Dendritic cell treated with granulocyte-macrophage colony-stimulating factor and Interleukin-4, amounts not matched to agents 40 ng/mL and 50 ng/mL, for 4 days (primary cell): Measurements from ENCODE around the gene NLGN1.

ENCODE experiments used
- H3K27ac Mint-ChIP-seq: one replicate; pipeline ENCODE4 v1.8.0; 2022; ENCODE audit warnings: mild to moderate bottlenecking, mixed read lengths
- H3K27me3 Mint-ChIP-seq: one replicate; pipeline ENCODE4 v1.8.0; 2022; ENCODE audit warnings: mild to moderate bottlenecking, mixed read lengths
- H3K36me3 Mint-ChIP-seq: one replicate; pipeline ENCODE4 v1.8.0; 2022; ENCODE audit warnings: low read depth, mixed read lengths
- H3K4me1 Mint-ChIP-seq: one replicate; pipeline ENCODE4 v1.8.0; 2022; ENCODE audit warnings: low read depth, mixed read lengths
- H3K4me3 Mint-ChIP-seq: one replicate; pipeline ENCODE4 v1.8.0; 2022; ENCODE audit warnings: mild to moderate bottlenecking, moderate library complexity, mixed read lengths
- H3K9me3 Mint-ChIP-seq: one replicate; pipeline ENCODE4 v1.8.0; 2022; ENCODE audit warnings: mixed read lengths
- intact Hi-C: fragments of 100-400 bp; cut with micrococcal nuclease; formaldehyde crosslinking; loops from one replicate; pipeline ENCODE4 v1.15.0; 2022

NLGN1 gene

GRCh38 chr3:173870976-173871375 lies 473.4 kb downstream of the NLGN1 start:
- Mint-ChIP-seq H3K27me3 (no peaks in the 10 kb centered on the region), H3K4me3 (no peak overlapping the region), H3K4me1 (no peaks in the 10 kb centered on the region), H3K36me3 (no peaks in the 10 kb centered on the region), H3K27ac (no peak overlapping the region), H3K9me3 (no peaks in the 10 kb centered on the region)
- intact Hi-C loops = no loop called here

- Mint-ChIP-seq H3K27ac (no peak overlapping the region), H3K4me1 (no peaks in the 10 kb centered on the region), H3K4me3 (no peak overlapping the region), H3K9me3 (no peaks in the 10 kb centered on the region), H3K27me3 (no peaks in the 10 kb centered on the region), H3K36me3 (no peaks in the 10 kb centered on the region)
- intact Hi-C loops = no loop called here
Measured at GRCh38 chr3:173875790-173876189, 478.2 kb downstream of the NLGN1 start.

- Mint-ChIP-seq H3K27ac (no peak overlapping the region), H3K27me3 (no peaks in the 10 kb centered on the region), H3K36me3 (no peaks in the 10 kb centered on the region), H3K4me3 (no peak overlapping the region), H3K9me3 (peaks cover 2% of the 10 kb centered on the region), H3K4me1 (no peaks in the 10 kb centered on the region)
- intact Hi-C loops = no loop called here
Measured at GRCh38 chr3:173876476-173876875, 478.9 kb downstream of the NLGN1 start.

GRCh38 chr3:173887888-173888287 lies 490.3 kb downstream of the NLGN1 start:
- Mint-ChIP-seq H3K27me3 (no peaks in the 10 kb centered on the region), H3K4me1 (peaks cover 5% of the 10 kb centered on the region), H3K4me3 (no peak overlapping the region), H3K27ac (no peak overlapping the region), H3K36me3 (no peaks in the 10 kb centered on the region), H3K9me3 (peaks cover 4% of the 10 kb centered on the region)
- intact Hi-C loops = no loop called here

GRCh38 chr3:173889596-173889995 lies 492.1 kb downstream of the NLGN1 start:
- Mint-ChIP-seq H3K4me3 (no peak overlapping the region), H3K36me3 (no peaks in the 10 kb centered on the region), H3K4me1 (peaks cover 5% of the 10 kb centered on the region), H3K27ac (no peak overlapping the region), H3K27me3 (no peaks in the 10 kb centered on the region), H3K9me3 (no peaks in the 10 kb centered on the region)
- intact Hi-C loops = no loop called here

- H3K4me3 Mint-ChIP-seq = no peak overlapping the region
Measured at GRCh38 chr3:173890091-173890490, 492.5 kb downstream of the NLGN1 start.

GRCh38 chr3:173891272-173892100 lies 493.9 kb downstream of the NLGN1 start:
- Mint-ChIP-seq H3K27ac (no peak overlapping the region), H3K9me3 (no peaks in the 10 kb centered on the region), H3K36me3 (no peaks in the 10 kb centered on the region), H3K4me1 (peaks cover 5% of the 10 kb centered on the region), H3K4me3 (no peak overlapping the region), H3K27me3 (no peaks in the 10 kb centered on the region)
- intact Hi-C loops = no loop called here

More at GRCh38 chr3:173890091-173890490, 492.5 kb downstream of the NLGN1 start:
- H3K27ac Mint-ChIP-seq = no peak overlapping the region
- intact Hi-C loops = no loop called here
- H3K9me3 Mint-ChIP-seq = no peaks in the 10 kb centered on the region
- H3K36me3 Mint-ChIP-seq = no peaks in the 10 kb centered on the region
- no peaks in the 10 kb centered on the region for H3K27me3 Mint-ChIP-seq
- H3K4me1 Mint-ChIP-seq = peaks cover 5% of the 10 kb centered on the region

GRCh38 chr3:173892547-173892946 lies 495.0 kb downstream of the NLGN1 start:
- Mint-ChIP-seq H3K4me1 (peaks cover 5% of the 10 kb centered on the region), H3K27me3 (no peaks in the 10 kb centered on the region), H3K36me3 (no peaks in the 10 kb centered on the region), H3K4me3 (no peak overlapping the region), H3K27ac (no peak overlapping the region), H3K9me3 (no peaks in the 10 kb centered on the region)
- intact Hi-C loops = no loop called here

GRCh38 chr3:173893066-173893465 lies 495.5 kb downstream of the NLGN1 start:
- H3K36me3 Mint-ChIP-seq = no peaks in the 10 kb centered on the region
- no peak overlapping the region for H3K27ac Mint-ChIP-seq
- H3K27me3 Mint-ChIP-seq = no peaks in the 10 kb centered on the region
- no peaks in the 10 kb centered on the region for H3K9me3 Mint-ChIP-seq
- H3K4me3 Mint-ChIP-seq = no peak overlapping the region
- H3K4me1 Mint-ChIP-seq = peaks cover 5% of the 10 kb centered on the region
- intact Hi-C loops = no loop called here

DNA sequence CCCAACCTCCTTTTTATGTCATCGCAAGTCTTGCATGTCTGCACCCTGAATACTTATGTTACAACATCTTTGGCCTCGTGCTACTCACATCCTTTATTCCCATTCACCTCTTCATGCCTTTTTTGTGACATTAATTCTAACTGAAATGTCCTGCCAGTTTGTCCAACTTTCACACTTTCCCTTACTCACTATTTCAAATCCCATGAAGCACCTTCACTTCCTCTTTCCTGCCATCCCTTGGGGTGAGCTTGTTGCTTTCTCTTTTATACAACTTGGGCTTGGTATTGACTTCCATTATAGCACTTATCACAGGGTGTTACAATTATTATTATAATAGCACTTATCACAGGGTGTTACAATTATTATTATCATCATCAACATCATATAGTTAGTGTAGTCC lies 496.3 kb downstream of the NLGN1 start:
- Mint-ChIP-seq H3K4me3 (no peak overlapping the region), H3K27ac (no peak overlapping the region), H3K27me3 (no peaks in the 10 kb centered on the region), H3K36me3 (no peaks in the 10 kb centered on the region), H3K9me3 (no peaks in the 10 kb centered on the region), H3K4me1 (peaks cover 5% of the 10 kb centered on the region)
- intact Hi-C loops = no loop called here

DNA sequence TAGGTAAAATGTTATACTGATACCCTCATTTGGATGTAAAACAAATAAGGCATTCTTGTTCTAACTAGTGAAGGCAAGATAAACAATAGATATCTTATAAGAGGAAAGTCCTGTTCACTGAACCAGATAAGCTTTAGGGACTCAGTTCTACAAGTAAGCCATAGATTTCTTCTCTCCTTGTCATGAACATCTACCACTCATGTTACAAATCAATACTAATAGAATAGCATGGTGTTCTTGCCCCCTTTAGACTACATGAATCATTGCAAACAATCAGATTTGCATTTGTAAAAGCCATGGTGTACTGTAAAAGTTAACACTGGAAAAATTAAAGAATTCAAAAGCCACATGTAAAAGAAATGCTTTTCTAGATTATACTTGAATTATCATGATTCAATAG lies 500.1 kb downstream of the NLGN1 start:
- H3K27me3 Mint-ChIP-seq = no peaks in the 10 kb centered on the region
- no peaks in the 10 kb centered on the region for H3K9me3 Mint-ChIP-seq
- no peak overlapping the region for H3K27ac Mint-ChIP-seq
- H3K36me3 Mint-ChIP-seq = no peaks in the 10 kb centered on the region
- no peak overlapping the region for H3K4me3 Mint-ChIP-seq
- no peaks in the 10 kb centered on the region for H3K4me1 Mint-ChIP-seq
- intact Hi-C loops = no loop called here

GRCh38 chr3:173901649-173902048 lies 504.1 kb downstream of the NLGN1 start:
- H3K27ac Mint-ChIP-seq = no peak overlapping the region

GRCh38 chr3:173902401-173902800 lies 504.9 kb downstream of the NLGN1 start:
- H3K27ac Mint-ChIP-seq = no peak overlapping the region
- no peaks in the 10 kb centered on the region for H3K9me3 Mint-ChIP-seq
- no peaks in the 10 kb centered on the region for H3K36me3 Mint-ChIP-seq
- no peaks in the 10 kb centered on the region for H3K27me3 Mint-ChIP-seq
- H3K4me1 Mint-ChIP-seq = no peaks in the 10 kb centered on the region
- H3K4me3 Mint-ChIP-seq = no peak overlapping the region
- intact Hi-C loops = no loop called here

More at GRCh38 chr3:173901649-173902048, 504.1 kb downstream of the NLGN1 start:
- Mint-ChIP-seq H3K4me3 (no peak overlapping the region), H3K36me3 (no peaks in the 10 kb centered on the region), H3K9me3 (no peaks in the 10 kb centered on the region), H3K27me3 (no peaks in the 10 kb centered on the region), H3K4me1 (no peaks in the 10 kb centered on the region)
- intact Hi-C loops = no loop called here

DNA sequence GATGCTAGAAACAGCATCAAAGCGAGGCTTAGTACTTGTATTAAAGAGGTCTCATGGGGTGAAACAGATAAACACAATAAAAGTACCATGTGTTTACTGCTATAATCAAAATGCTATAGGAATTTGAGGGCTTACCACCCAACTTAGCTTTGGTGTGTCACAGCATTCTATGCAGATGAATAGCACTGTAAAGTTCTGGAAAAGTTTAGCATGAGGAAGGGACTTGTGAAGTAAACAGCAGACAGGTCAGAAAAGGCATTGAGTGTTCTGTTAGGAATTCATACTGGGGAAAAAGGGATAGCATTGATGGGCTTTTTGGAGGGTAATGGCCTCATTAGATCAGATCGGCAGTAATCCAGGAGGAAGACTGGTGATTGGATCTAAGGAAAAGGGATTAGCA lies 505.3 kb downstream of the NLGN1 start:
- Mint-ChIP-seq H3K4me1 (no peaks in the 10 kb centered on the region), H3K4me3 (no peak overlapping the region), H3K9me3 (no peaks in the 10 kb centered on the region), H3K27me3 (no peaks in the 10 kb centered on the region), H3K27ac (no peak overlapping the region), H3K36me3 (no peaks in the 10 kb centered on the region)
- intact Hi-C loops = no loop called here

GRCh38 chr3:173905381-173905780 lies 507.8 kb downstream of the NLGN1 start:
- Mint-ChIP-seq H3K27ac (no peak overlapping the region), H3K4me1 (no peaks in the 10 kb centered on the region), H3K9me3 (no peaks in the 10 kb centered on the region), H3K27me3 (no peaks in the 10 kb centered on the region), H3K36me3 (no peaks in the 10 kb centered on the region), H3K4me3 (no peak overlapping the region)
- intact Hi-C loops = no loop called here
